ENCODE results near the gene GPR68. TPM values are rescaled to one million over a fixed set of nuclear protein-coding genes. Genes with fewer than 3 reads are reported as not detected.

Gene GPR68
- total RNA-seq, 1 donor from 2014 or later = 1.1 TPM

DNA sequence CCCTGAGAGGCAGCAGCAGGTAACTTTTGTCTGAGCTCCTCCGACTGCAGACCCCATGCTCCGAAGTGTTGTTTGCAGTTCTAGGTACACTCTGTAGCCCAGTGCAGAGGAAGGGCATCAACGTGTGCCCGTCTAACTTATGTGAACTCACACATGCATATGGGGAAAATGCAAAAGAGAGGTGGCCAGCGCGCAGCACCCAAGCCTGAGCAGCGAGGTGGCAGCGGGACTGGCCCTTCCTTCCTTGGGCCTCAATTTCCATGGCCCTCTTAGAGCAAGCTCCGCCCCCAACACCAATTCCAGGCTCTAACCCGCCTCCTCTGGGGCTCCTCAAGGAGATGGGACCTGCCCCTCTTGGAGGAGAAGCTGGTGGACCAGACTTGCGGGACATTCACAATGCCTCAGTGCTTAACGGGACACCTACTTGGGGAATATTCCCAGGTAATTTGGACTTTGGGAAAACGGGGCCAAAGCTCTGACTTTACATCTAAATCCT lies 27.7 kb downstream of the GPR68 start:
- H3K4me3 ChIP-seq (ENCODE audit: low read depth, low read length) = no peak overlapping the region
- TF ChIP-seq, protein P1, sequence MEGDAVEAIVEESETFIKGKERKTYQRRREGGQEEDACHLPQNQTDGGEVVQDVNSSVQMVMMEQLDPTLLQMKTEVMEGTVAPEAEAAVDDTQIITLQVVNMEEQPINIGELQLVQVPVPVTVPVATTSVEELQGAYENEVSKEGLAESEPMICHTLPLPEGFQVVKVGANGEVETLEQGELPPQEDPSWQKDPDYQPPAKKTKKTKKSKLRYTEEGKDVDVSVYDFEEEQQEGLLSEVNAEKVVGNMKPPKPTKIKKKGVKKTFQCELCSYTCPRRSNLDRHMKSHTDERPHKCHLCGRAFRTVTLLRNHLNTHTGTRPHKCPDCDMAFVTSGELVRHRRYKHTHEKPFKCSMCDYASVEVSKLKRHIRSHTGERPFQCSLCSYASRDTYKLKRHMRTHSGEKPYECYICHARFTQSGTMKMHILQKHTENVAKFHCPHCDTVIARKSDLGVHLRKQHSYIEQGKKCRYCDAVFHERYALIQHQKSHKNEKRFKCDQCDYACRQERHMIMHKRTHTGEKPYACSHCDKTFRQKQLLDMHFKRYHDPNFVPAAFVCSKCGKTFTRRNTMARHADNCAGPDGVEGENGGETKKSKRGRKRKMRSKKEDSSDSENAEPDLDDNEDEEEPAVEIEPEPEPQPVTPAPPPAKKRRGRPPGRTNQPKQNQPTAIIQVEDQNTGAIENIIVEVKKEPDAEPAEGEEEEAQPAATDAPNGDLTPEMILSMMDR (conservative IDR thresholded peaks at IDR 0.05; ENCODE audit: low read depth, low read length) = no peak
- DNase-seq (ENCODE audit: low read depth) = no peak

DNA sequence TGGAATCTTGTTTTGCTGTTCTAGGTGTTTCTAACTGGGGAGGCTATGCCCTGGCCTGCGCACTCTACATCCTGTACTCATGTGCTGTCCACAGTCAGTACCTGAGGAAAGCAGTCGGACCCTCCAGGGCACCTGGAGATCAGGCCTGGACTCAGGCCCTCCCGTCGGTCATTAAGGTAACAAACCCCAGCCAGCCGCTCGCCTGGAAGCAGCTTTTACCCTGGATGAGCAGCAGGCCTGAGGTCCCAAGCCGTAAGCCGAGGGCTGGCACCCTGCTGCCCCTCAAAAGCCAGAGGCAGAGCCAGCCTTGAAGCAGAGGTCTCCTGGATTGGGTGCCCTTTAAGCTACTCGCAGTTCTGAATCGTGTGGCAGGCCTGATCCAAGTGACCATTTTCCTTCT lies 29.1 kb downstream of the GPR68 start:
- TF ChIP-seq, protein P1 (conservative IDR thresholded peaks at IDR 0.05; ENCODE audit: low read depth, low read length) = no peak
- no peak for DNase-seq (ENCODE audit: low read depth)
- H3K4me3 ChIP-seq (ENCODE audit: low read depth, low read length) = no peak overlapping the region

DNA sequence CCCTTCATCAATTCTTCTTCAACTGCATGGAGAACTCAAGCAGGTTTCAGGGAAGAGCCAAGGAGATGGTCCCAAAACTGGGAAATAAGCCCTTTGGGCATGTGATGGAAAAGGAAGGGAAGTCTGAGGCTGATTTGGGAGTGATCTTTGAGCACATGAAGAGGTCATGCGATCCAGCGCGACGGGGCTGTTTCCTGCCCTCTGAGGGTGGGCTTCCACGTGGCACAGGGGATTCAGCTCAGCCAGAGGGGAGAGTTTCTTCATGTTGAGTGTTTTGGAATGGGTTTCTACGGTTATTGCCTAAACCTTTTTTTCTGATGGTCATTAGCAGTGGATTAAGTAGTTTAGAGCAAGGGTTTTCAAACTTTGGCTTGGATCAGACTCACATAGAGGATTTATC lies 30.2 kb downstream of the GPR68 start:
- DNase-seq (ENCODE audit: low read depth) = no peak
- TF ChIP-seq, protein P1 (conservative IDR thresholded peaks at IDR 0.05; ENCODE audit: low read depth, low read length) = no peak
- no peak overlapping the region for H3K4me3 ChIP-seq (ENCODE audit: low read depth, low read length)

DNA sequence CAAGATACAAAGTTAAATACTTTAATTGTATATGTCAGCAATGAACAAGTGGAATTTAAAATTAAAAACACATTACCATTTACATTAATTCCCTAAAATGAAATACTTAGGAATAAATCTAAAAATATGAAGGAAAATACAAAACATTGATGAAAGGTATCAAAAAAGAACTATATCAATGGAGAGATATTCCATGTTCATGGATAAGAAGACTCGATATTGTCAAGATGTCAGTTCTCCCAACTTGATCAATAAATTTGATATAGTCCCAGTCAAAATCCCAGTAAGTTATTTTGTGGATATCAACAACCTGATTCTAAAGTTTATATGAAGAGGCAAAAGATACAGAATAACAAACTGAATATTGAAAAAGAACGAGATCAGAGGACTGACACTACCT lies 33.5 kb downstream of the GPR68 start:
- no peak for DNase-seq (ENCODE audit: low read depth)
- TF ChIP-seq, protein P1 (conservative IDR thresholded peaks at IDR 0.05; ENCODE audit: low read depth, low read length) = no peak
- H3K4me3 ChIP-seq (ENCODE audit: low read depth, low read length) = no peak overlapping the region

DNA sequence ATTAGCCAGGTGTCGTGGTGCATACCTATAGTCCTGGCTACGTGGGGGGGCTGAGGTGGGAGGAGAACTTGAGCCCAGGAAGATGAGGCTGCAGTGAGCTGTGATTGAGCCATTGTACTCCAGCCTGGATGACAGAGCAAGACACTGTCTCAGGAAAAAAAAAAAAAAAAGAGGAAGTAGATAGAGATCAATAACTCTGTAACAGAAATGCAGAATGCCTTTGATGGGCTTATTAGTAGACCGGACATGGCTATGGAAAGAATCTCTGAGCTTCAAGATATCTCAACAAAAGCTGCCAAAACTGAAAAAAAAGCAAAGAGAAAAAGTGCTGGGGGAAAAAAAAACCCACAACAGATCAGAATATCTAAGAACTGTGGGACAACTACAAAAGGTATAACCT lies 37.5 kb downstream of the GPR68 start:
- no peak overlapping the region for H3K4me3 ChIP-seq (ENCODE audit: low read depth, low read length)
- TF ChIP-seq, protein P1 (conservative IDR thresholded peaks at IDR 0.05; ENCODE audit: low read depth, low read length) = no peak
- DNase-seq (ENCODE audit: low read depth) = no peak

DNA sequence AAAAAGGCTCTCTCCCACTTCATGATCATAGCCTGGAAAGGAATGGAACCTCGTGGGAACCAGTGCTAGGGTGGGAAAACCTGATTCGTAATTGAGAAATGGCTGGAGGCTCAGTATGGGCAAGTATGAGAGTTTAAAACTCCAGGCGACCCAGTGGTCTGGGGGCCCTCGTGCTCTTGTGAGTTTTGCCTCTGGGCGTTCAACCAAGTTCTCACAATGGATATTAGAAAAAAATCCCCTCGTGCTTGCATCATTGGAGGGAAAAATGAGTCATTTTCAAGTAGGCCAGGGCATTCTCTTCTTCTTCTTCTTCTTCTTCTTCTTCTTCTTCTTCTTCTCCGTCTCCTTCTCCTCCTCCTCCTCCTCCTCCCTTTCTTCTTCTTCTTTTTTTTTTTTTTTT lies 39.0 kb downstream of the GPR68 start:
- no peak for DNase-seq (ENCODE audit: low read depth)
- H3K4me3 ChIP-seq (ENCODE audit: low read depth, low read length) = no peak overlapping the region
- TF ChIP-seq, protein P1 (conservative IDR thresholded peaks at IDR 0.05; ENCODE audit: low read depth, low read length) = no peak

DNA sequence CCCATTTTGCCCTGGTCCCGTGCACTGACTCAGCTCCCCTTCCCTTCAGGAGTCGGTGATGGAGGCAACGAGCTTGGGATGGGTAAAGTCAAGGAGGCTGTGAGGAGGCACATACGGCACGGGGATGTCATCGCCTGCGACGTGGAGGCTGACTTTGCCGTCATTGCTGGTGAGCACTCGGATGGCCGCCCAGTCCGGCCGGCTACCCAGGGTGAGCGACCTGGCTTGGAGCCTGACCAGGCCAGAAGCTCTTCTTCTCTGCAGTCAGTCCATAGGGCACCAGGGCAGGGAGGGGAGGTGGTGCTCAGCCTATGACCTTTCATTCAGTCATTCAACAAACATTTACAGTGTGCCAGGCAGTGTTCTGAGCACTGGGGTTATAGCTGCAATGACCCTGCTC lies 39.8 kb downstream of the GPR68 start:
- TF ChIP-seq, protein P1 (conservative IDR thresholded peaks at IDR 0.05; ENCODE audit: low read depth, low read length) = no peak
- H3K4me3 ChIP-seq (ENCODE audit: low read depth, low read length) = no peak overlapping the region
- no peak for DNase-seq (ENCODE audit: low read depth)
